Measurements from ENCODE around the gene DNHD1.

DNHD1 gene

GRCh38 chr11:6497069-6497839 lies at the start of gene DNHD1:
Gene DNHD1 (plus strand): TSS chr11:6497280. CDS start chr11:6498216, 936 bp downstream.
- no peak for TF ChIP-seq CTCF (conservative IDR thresholded peaks at IDR 0.05)
- no peak within 1 kb of the TSS for H3K27ac ChIP-seq

- no peak for TF ChIP-seq CTCF (conservative IDR thresholded peaks at IDR 0.05)
- H3K27ac ChIP-seq, result no peak overlapping the region
Measured at GRCh38 chr11:6448574-6448973, 48.5 kb upstream of the DNHD1 start.

- TF ChIP-seq CTCF (conservative IDR thresholded peaks at IDR 0.05), result no peak
- no peak overlapping the region for H3K27ac ChIP-seq
Measured at GRCh38 chr11:6452219-6452618, 44.9 kb upstream of the DNHD1 start.

GRCh38 chr11:6453152-6453551 lies 43.9 kb upstream of the DNHD1 start:
- H3K27ac ChIP-seq, result no peak overlapping the region
- no peak for TF ChIP-seq CTCF (conservative IDR thresholded peaks at IDR 0.05)

- H3K27ac ChIP-seq, result no peak overlapping the region
- TF ChIP-seq CTCF (conservative IDR thresholded peaks at IDR 0.05), result no peak
Measured at GRCh38 chr11:6455070-6455469, 42.0 kb upstream of the DNHD1 start.

GRCh38 chr11:6456361-6457073 lies 40.6 kb upstream of the DNHD1 start:
- H3K27ac ChIP-seq, result no peak overlapping the region
- TF ChIP-seq CTCF (conservative IDR thresholded peaks at IDR 0.05), result no peak

GRCh38 chr11:6457581-6458320 lies 39.3 kb upstream of the DNHD1 start:
- H3K27ac ChIP-seq, result no peak overlapping the region
- TF ChIP-seq CTCF (conservative IDR thresholded peaks at IDR 0.05), result no peak
